ENCODE results near the gene IL34.

The IL34 gene

DNA sequence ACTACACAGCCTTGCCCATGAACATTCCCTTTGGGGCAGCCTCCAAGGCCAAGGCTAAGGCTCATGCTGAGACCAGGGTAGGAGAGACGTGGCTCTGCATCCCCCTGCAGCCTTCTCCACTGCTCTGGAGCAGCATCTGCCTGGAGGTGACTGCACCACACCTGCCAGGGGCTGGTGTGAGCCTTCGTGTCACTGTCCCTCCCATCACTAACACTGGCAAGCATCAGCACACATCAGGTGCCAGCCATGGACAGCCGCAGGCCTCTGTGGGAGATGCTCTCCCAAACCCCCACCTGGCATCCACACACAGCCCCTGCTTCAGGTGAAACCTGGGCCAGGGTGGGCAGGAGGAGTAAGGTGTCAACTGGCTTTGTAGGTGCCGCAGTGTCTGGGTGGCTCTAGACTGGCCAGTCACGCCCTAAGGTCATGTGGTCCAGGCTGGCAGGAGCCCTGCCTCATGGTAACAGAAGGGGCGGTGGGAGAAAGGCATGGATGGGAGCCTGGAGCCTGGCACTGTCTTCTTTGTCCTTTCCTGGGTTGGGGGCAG, 57.5 kb downstream of the IL34 start:
- no peak for DNase-seq

DNA sequence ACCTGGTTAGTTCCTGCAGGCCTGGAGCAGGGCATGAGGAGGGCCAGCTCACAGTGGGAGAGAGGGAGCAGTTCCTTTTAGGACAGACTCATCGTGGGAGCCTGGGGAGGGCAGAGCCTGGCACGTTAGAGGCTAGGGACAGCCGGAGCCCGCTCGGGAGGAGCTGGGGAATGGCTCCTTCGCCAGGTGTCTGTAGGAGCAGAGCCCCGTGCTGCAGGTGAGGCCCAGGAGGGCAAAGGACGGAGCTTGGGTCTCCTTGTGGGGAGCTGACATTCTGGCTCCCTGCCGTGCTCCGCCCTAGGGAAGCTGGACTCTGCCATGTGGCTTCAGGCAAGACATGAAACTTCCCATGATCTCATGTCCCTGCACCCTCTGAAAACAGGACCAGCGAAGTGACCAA, 58.2 kb downstream of the IL34 start:
- DNase-seq = no peak

DNA sequence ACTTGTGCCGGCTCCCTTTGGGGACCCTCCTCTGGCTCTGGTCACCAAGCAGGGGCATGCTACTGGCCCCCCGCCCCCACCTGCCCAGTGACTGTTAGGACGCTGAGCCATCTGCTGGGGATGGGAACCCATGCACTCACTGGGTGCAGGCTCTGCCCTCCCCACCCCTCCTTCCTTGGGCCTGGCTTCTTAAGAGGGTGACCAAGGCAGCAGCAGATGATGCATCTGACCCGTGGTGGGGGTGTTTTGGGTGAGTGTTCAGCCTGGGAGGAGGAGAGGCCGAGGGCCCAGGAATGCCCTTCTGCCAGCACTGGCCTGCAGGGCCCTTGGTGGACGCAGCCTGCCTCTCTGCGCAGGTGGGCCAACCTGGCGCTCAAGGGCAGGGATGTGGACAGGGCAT, 58.7 kb downstream of the IL34 start:
- DNase-seq = no peak

DNA sequence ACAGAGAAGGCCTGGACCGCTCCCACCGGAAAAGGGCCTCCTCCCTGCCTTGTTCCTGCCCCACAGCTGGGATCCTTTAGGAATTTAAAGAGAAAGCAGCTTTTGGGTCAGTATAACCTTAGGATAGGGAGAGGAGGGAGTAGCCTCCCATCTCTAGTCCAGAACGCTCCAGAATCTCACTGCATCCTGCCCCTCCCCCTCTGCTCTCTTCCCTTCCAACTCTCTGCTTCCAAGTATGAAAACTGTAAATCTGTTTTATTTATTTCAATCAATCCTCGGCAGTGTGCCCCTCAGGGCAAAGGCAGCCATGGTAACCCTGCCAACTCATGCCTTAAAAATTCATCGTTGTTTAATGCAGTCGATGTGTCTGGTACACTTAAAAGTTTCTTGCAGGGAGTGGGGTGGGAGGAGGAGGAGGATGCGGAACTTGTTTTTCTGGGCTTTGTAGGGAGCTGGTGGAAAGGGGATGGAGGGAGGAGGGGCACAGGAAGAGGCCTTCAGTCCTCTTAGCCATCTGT, 60.6 kb downstream of the IL34 start:
- no peak for DNase-seq

DNA sequence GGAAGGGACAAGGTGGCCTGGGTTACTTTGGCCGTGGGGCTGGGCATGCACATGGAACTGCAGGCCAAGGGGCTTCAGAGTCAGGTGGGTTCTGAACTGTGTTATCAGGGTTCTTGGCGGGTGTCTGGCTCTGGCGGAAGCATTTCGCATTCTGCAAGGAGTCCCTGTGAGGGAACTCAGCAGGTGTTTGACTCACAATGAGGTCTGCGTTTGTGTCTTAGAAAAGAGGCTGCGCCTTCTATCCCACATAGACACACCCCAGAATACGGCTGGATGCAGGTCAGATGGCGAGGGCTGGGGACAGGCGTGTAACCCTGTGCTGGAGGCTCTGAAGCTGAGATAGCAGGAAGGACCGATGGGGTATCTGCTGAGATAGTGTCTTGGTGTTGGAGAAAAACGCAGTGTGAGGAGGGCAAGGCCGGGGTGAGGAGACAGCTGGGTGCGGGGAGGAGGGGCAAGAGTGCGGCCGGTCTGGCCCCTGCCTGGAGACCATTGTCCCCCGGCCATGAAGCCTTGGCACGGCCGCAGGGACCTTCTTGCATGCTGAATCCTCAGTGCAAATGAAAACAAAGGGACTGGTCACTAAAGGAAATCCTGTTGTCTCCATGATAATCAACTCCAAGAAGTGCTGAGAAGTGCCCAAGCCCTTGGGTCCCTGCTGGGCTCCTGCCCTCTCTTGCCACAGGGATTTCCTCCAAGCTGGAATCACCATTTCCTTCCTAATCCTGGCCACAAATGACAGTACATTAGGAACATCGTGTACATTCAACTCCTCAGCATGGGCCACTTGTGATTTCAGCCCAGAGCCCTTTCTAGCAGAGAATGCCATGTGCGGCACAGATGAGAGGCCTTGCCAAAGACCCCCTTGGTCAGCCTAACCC, 62.2 kb downstream of the IL34 start:
- no peak for DNase-seq

DNA sequence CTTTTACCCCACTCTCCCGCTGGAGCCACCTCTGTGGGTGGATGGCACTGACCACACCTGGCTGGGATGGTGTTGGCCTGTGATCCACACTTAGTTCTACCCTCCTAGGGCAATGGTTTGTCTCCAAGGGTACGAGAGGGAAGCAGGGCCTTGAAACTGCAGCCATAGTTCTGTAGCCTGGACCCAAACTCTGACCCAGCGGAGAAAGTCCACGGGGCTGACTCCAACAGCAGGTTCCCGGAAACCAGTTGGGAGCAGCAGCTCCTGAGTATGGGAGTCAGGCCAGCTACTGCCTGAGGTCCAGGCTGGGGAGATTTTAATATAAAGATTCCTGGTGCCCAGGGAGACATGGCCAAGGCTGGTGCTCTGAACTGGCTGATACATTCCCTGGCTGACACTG, 63.1 kb downstream of the IL34 start:
- DNase-seq = no peak

DNA sequence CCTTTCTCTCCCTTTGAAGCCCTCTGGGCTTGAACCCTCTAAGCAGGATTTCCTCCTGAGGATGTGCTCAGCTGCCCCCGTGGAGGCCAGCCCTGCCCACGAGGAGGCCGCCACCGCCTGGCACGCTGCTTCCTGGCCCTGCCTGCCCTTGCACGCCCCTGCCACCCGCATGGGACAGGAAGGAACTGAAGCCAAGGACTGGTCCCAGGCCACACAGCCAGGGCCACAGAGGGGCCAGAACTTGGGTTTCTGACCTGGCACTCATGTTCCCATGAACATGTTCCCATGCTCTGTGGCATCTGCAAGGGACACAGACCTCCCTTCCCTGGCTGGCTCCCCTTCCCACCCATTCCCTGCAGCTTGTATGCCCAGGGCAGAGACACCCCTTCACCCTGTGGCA, 63.6 kb downstream of the IL34 start:
- DNase-seq = no peak

Measured in DMS53 (cell line).